Colonic mucosa (tissue), 4 donors: ENCODE results near the gene SSBP1. TPM values are rescaled to one million over a fixed set of nuclear protein-coding genes. Genes with fewer than 3 reads are reported as not detected.

Experiments
- DNase-seq: peaks from one replicate; pipeline ENCODE4 v3.0.0-alpha.2; 2020
- H3K27ac ChIP-seq: fragments of 200-600 bp; one replicate; pipeline ENCODE4 v1.8.0; 2021
- H3K27me3 ChIP-seq: fragments of 200-600 bp; one replicate; pipeline ENCODE4 v1.8.0; 2021
- H3K36me3 ChIP-seq: fragments of 200-600 bp; one replicate; pipeline ENCODE4 v1.8.0; 2021
- H3K4me1 ChIP-seq: fragments of 200-600 bp; one replicate; pipeline ENCODE4 v1.8.0; 2021; ENCODE audit warnings: mild to moderate bottlenecking
- H3K4me3 ChIP-seq: fragments of 200-600 bp; one replicate; pipeline ENCODE4 v1.8.0; 2021
- H3K9ac ChIP-seq, 2 donors: one replicate each; pipeline ENCODE4 v1.7.0; 2013; ENCODE audit warnings: control low read depth in 2 of 2, low read depth in 2 of 2, low read length in 2 of 2
- H3K9me3 ChIP-seq: fragments of 200-600 bp; one replicate; pipeline ENCODE4 v1.8.0; 2021
- intact Hi-C: fragments of 100-400 bp; cut with DNase I; formaldehyde crosslinking; loops from one replicate; pipeline ENCODE4 v1.14.1; 2022
- total RNA-seq, 2 donors: library from RNA; stranded (reverse); fragmentation: NEBNext Ultra II Directional in 1 of 2; extraction: Animal tissue kit (Norgen Biotek cat#: 25700) in 1 of 2; gene quantifications; one replicate each; pipeline ENCODE4 v1.2.1, GENCODE V29; 2021
- TF ChIP-seq, protein P1 (sequence below): fragments of 200-600 bp; IDR thresholded peaks from one replicate; pipeline ENCODE4 v1.8.0; 2022; ENCODE audit warnings: antibody characterized with exemption, mild to moderate bottlenecking
- donor health status: healthy.
- donor health status: DM: no; HTN: no; CAD: no.
- donor health status: DM: no; HTN: no; CAD: no.

Gene SSBP1
- total RNA-seq, 2 donors from 2014 or later = 76.7 to 130 TPM

DNA sequence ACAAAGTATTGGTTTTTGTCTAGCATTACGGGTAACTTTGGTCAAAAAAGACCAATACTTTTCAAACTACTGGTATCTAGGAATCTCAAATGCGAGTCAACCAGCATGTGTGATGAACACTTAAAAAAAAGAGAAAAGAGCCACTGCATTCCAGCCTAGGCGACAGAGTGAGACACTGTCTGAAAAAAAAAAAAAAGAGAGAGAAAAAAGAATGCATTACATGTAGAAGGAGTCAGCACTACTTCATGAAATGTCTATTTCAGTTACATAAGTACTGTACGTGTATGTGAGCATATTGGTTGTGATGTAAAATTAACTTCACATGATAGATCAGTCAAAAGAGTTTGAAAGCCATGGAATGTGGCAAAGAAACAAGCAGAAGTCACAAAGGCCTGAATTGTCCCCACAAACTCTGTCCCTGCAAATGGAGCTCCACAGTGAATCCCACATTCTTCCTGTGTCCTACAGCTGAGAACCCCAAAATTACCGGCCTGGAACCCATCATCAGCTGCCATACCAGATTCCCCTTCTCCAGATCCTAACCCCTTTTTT, 37.8 kb upstream of the SSBP1 start:
- no peak for DNase-seq
- H3K4me1 ChIP-seq = peaks cover 12% of the 10 kb centered on the region
- H3K27me3 ChIP-seq = no peaks in the 10 kb centered on the region
- no peaks in the 10 kb centered on the region for H3K36me3 ChIP-seq
- H3K27ac ChIP-seq = no peak overlapping the region
- peak overlapping the region in 1 of 2 donors; percentile 64 for H3K9ac ChIP-seq
- peak overlapping the region; percentile 73 for H3K4me3 ChIP-seq
- no peaks in the 10 kb centered on the region for H3K9me3 ChIP-seq
- TF ChIP-seq, protein P1, sequence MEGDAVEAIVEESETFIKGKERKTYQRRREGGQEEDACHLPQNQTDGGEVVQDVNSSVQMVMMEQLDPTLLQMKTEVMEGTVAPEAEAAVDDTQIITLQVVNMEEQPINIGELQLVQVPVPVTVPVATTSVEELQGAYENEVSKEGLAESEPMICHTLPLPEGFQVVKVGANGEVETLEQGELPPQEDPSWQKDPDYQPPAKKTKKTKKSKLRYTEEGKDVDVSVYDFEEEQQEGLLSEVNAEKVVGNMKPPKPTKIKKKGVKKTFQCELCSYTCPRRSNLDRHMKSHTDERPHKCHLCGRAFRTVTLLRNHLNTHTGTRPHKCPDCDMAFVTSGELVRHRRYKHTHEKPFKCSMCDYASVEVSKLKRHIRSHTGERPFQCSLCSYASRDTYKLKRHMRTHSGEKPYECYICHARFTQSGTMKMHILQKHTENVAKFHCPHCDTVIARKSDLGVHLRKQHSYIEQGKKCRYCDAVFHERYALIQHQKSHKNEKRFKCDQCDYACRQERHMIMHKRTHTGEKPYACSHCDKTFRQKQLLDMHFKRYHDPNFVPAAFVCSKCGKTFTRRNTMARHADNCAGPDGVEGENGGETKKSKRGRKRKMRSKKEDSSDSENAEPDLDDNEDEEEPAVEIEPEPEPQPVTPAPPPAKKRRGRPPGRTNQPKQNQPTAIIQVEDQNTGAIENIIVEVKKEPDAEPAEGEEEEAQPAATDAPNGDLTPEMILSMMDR = no peak
- intact Hi-C loops = no loop called here

DNA sequence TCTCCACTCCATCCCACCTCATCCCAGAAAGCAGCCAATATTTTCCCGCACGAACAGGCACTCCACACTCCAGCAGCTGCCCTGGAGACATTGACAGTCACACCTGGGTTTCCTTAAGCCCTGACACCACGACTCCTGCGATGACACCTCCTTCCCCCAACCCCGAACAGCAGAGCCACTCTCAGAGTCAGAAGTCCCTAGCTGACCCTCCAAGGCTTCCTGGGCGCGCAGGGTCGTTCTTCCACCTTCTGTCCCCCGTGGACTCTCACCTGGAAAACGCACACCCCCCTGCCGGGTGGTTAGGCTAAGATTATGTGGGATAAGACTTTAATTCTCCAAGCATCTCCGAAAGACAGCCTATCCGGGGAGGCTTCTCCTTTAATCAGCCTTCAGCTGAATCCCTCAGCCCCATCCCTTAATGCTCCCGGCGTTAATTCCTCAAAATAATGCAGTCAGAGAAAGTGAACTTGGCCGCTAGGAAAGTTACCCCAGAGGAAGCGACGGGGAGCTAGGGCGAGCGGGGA, 37.2 kb upstream of the SSBP1 start:
- peaks cover 10% of the 10 kb centered on the region for H3K4me1 ChIP-seq
- H3K27ac ChIP-seq = peak overlapping the region; percentile 68
- peak overlapping the region; percentile 73 for H3K4me3 ChIP-seq
- TF ChIP-seq, protein P1 = no peak
- no peaks in the 10 kb centered on the region for H3K9me3 ChIP-seq
- no peaks in the 10 kb centered on the region for H3K36me3 ChIP-seq
- peak overlapping the region in 1 of 2 donors; percentile 64 for H3K9ac ChIP-seq
- H3K27me3 ChIP-seq = no peaks in the 10 kb centered on the region
- intact Hi-C loops = no loop called here
- peak; percentile 27 for DNase-seq

DNA sequence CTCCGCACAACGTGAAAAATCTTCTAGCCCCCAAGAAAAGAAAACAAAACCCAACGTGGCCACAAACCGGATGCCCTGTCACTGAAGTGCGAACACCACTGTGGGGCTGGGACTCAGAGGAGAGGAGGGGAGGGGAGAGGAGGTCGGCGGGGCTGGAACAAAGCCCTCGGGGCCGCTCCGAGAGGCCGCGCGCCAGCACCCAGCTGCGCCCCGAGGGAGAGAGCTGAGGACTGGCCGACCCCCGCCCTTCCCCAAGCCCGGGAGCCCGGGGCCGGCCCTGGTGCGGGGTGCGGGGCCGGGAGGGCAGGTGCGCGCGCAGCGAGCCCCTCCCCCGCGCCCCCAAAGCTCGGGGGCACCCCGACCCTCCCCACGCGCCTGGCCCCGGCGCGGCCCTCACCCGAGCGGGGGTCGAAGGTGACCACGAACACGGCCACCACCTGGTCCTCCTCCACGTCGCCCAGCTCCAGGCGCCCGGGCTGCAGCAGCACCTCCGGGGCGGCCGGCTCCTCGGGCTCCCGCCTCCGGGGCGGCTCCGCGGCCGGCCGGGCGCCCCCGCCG, 36.6 kb upstream of the SSBP1 start:
- Histone ChIP-seq H3K9ac (peak overlapping the region; percentile 29 to 64), H3K4me1 (peaks cover 10% of the 10 kb centered on the region), H3K36me3 (no peaks in the 10 kb centered on the region), H3K9me3 (no peaks in the 10 kb centered on the region), H3K27me3 (no peaks in the 10 kb centered on the region), H3K27ac (peak overlapping the region; percentile 68), H3K4me3 (peak overlapping the region; percentile 73)
- peak; percentile 53 for DNase-seq
- TF ChIP-seq, protein P1 = no peak
- intact Hi-C loops = no loop called here

DNA sequence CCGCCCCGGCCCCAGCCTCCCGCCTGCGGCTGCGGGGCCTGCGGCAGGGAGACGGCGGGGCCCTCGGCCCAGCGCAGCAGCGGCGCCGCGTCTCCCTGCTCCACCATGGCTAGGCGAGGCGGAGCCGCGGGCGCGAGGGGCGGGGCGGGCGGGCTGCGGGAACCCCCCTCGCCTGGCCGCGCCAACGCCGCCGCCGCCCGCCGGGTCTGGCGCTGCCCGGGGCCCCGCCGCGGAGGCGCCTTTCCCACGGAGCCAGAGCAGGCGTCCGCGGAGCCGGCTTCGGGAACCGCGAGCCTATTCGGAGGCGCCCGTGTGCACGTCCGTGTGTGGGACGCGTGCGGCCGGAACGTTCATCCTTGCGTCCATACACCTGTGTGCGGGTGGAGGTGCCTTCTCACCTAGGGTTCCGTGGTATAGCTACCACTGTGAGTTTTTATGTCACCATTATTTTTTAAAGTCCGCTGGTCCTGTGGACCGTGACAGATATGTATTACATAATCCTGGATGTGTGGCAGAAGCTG, 36.1 kb upstream of the SSBP1 start, which contains the start of gene DENND11:
DENND11 (minus strand) TSS at position 120 of the 521 bp plus-strand sequence; CDS start at position 107, 13 bp downstream.
- H3K27ac ChIP-seq = peak within 1 kb of the TSS; percentile 68
- H3K9ac ChIP-seq = peak within 1 kb of the TSS; percentile 64 to 81
- peak; percentile 49 for DNase-seq
- H3K9me3 ChIP-seq = no peaks in the 10 kb centered on the region
- H3K4me1 ChIP-seq = peaks cover 13% of the 10 kb centered on the region
- H3K36me3 ChIP-seq = no peaks in the 10 kb centered on the region
- intact Hi-C loops = no loop called here
- peak within 1 kb of the TSS; percentile 73 for H3K4me3 ChIP-seq
- no peaks in the 10 kb centered on the region for H3K27me3 ChIP-seq
- TF ChIP-seq, protein P1 = no peak

DNA sequence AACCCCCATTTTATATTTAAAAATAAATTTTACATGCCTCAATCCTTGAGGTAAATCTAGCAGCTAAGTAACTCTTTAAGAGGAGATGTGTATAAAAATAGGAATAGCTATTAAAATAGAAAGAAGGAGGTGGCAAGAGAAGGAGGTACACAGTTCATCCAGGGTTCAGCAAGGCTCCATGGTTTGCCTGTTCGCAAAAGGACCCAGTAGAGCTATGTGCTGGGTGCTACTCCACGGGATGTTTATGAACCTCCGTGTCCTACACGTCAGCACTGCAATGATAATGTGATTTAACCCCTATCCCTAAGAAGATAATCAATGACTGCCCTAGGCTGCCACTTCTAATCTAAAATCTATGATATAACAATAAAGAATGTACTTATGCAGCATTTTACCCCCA, 35.3 kb upstream of the SSBP1 start:
- Histone ChIP-seq H3K36me3 (no peaks in the 10 kb centered on the region), H3K4me3 (no peak overlapping the region), H3K9ac (peak overlapping the region in 1 of 2 donors; percentile 81), H3K27me3 (no peaks in the 10 kb centered on the region), H3K9me3 (no peaks in the 10 kb centered on the region), H3K4me1 (peaks cover 13% of the 10 kb centered on the region), H3K27ac (no peak overlapping the region)
- TF ChIP-seq, protein P1 = no peak
- intact Hi-C loops = no loop called here
- no peak for DNase-seq
